Epithelial cell of esophagus (primary cell): ENCODE results near the gene INPP5A.

Source experiments
- DNase-seq: peaks from one replicate; pipeline ENCODE4 v3.0.0; 2010; ENCODE audit warnings: low read depth
- H3K4me3 ChIP-seq: 2 replicates; pipeline ENCODE4 v1.5.1; 2011; ENCODE audit warnings: mild to moderate bottlenecking, low read length, control low read depth
- CTCF ChIP-seq: IDR thresholded peaks from 2 replicates; pipeline ENCODE4 v1.5.1; 2011; ENCODE audit warnings: low read depth, mild to moderate bottlenecking, low read length, control low read depth, inconsistent platforms; ENCODE audit not compliant: insufficient read depth; ENCODE audit errors: missing control alignments

Gene INPP5A

GRCh38 chr10:132698761-132699391, 161.3 kb downstream of the INPP5A start:
- no peak for TF ChIP-seq CTCF
- no peak overlapping the region for H3K4me3 ChIP-seq
- no peak for DNase-seq

- H3K4me3 ChIP-seq = no peak overlapping the region
- TF ChIP-seq CTCF = no peak
- DNase-seq = no peak
Observed at GRCh38 chr10:132699411-132700155, 162.0 kb downstream of the INPP5A start.

- no peak for TF ChIP-seq CTCF
- no peak overlapping the region for H3K4me3 ChIP-seq
- DNase-seq = no peak
Observed at GRCh38 chr10:132700156-132701098, 162.8 kb downstream of the INPP5A start.

- TF ChIP-seq CTCF = no peak
- no peak for DNase-seq
- H3K4me3 ChIP-seq = no peak overlapping the region
Observed at GRCh38 chr10:132701099-132701845, 163.7 kb downstream of the INPP5A start.

GRCh38 chr10:132701846-132702190, 164.2 kb downstream of the INPP5A start:
- H3K4me3 ChIP-seq = no peak overlapping the region
- no peak for TF ChIP-seq CTCF
- DNase-seq = no peak

- no peak overlapping the region for H3K4me3 ChIP-seq
- no peak for TF ChIP-seq CTCF
- peak; percentile 28 for DNase-seq
Observed at GRCh38 chr10:132702601-132703418, 165.2 kb downstream of the INPP5A start.
